ENCODE data around the gene ABHD16B.

- no peak for TF ChIP-seq CTCF (IDR thresholded peaks at IDR 0.05)
- TF ChIP-seq EP300 (IDR thresholded peaks at IDR 0.05): no peak
- TF ChIP-seq POLR2A (IDR thresholded peaks at IDR 0.05): no peak
- no peak for TF ChIP-seq POLR2AphosphoS5 (IDR thresholded peaks at IDR 0.05)
Observed at GRCh38 chr20:63868264-63868663, 7.0 kb downstream of the ABHD16B start.

Data from stomach (tissue), 4 donors.